GM21825 (cell line): ENCODE measurements around the gene CHRM5.
"Not testable (repeated sequence)": the region's sequence is repeated elsewhere in the genome, so short reads cannot be mapped to it uniquely, and the experiment has no call there.

ENCODE experiments used
- ATAC-seq: cut with Tn5 transposase; IDR thresholded peaks from one replicate; pipeline ENCODE4 v1.9.1; 2021; ENCODE audit warnings: mild to moderate bottlenecking, moderate library complexity; ENCODE audit not compliant: unreplicated experiment

CHRM5 gene

GRCh38 chr15:34038871-34039789 lies 70.8 kb downstream of the CHRM5 start, which contains the start of gene AVEN:
Gene AVEN, minus strand, starts transcription at chr15:34039204. Its CDS starts 158 bp downstream, at chr15:34039046.
- peak; percentile 47 for ATAC-seq

- peak; percentile 17 for ATAC-seq
These were observed 71.5 kb downstream of the CHRM5 start for GRCh38 chr15:34039790-34040113.

GRCh38 chr15:34043391-34043790 lies 75.1 kb downstream of the CHRM5 start:
- no peak for ATAC-seq

GRCh38 chr15:34043813-34044212 lies 75.5 kb downstream of the CHRM5 start:
- no peak for ATAC-seq

- ATAC-seq, result no peak
These were observed 78.3 kb downstream of the CHRM5 start for GRCh38 chr15:34046471-34047145.

GRCh38 chr15:34047893-34048775 lies 79.8 kb downstream of the CHRM5 start:
- ATAC-seq, result no peak

- no peak for ATAC-seq
These were observed 80.8 kb downstream of the CHRM5 start for GRCh38 chr15:34049112-34049511.

- not testable (repeated sequence) for ATAC-seq
These were observed 82.1 kb downstream of the CHRM5 start for GRCh38 chr15:34050385-34050784.

GRCh38 chr15:34054081-34054707 lies 85.9 kb downstream of the CHRM5 start:
- no peak for ATAC-seq

- no peak for ATAC-seq
These were observed 87.7 kb downstream of the CHRM5 start for GRCh38 chr15:34055868-34056595.

GRCh38 chr15:34056911-34057310 lies 88.6 kb downstream of the CHRM5 start:
- ATAC-seq, result no peak

GRCh38 chr15:34059476-34059875 lies 91.2 kb downstream of the CHRM5 start:
- ATAC-seq, result no peak

- no peak for ATAC-seq
These were observed 91.6 kb downstream of the CHRM5 start for GRCh38 chr15:34059946-34060345.

- ATAC-seq, result no peak
These were observed 96.1 kb downstream of the CHRM5 start for GRCh38 chr15:34064438-34064837.

- ATAC-seq, result no peak
These were observed 97.0 kb downstream of the CHRM5 start for GRCh38 chr15:34065261-34065660.

- no peak for ATAC-seq
These were observed 97.6 kb downstream of the CHRM5 start for GRCh38 chr15:34065941-34066340.

GRCh38 chr15:34070003-34070402 lies 101.7 kb downstream of the CHRM5 start:
- no peak for ATAC-seq

- no peak for ATAC-seq
These were observed 108.5 kb downstream of the CHRM5 start for GRCh38 chr15:34076785-34077184.

GRCh38 chr15:34078900-34079299 lies 110.6 kb downstream of the CHRM5 start:
- ATAC-seq, result no peak

- no peak for ATAC-seq
These were observed 111.6 kb downstream of the CHRM5 start for GRCh38 chr15:34079904-34080303.
